Metanephros (tissue), 1 donor: ENCODE data around the gene GABBR2. TPM values are rescaled to one million over a fixed set of nuclear protein-coding genes. Genes with fewer than 3 reads are reported as not detected.

Source experiments
- total RNA-seq: library from RNA; depleted of rRNA; stranded (reverse); fragments of >200 nt; gene quantifications from one replicate; pipeline ENCODE4 v1.2.3, GENCODE V29; 2014

The GABBR2 gene
- total RNA-seq, result 2.0 TPM

DNA sequence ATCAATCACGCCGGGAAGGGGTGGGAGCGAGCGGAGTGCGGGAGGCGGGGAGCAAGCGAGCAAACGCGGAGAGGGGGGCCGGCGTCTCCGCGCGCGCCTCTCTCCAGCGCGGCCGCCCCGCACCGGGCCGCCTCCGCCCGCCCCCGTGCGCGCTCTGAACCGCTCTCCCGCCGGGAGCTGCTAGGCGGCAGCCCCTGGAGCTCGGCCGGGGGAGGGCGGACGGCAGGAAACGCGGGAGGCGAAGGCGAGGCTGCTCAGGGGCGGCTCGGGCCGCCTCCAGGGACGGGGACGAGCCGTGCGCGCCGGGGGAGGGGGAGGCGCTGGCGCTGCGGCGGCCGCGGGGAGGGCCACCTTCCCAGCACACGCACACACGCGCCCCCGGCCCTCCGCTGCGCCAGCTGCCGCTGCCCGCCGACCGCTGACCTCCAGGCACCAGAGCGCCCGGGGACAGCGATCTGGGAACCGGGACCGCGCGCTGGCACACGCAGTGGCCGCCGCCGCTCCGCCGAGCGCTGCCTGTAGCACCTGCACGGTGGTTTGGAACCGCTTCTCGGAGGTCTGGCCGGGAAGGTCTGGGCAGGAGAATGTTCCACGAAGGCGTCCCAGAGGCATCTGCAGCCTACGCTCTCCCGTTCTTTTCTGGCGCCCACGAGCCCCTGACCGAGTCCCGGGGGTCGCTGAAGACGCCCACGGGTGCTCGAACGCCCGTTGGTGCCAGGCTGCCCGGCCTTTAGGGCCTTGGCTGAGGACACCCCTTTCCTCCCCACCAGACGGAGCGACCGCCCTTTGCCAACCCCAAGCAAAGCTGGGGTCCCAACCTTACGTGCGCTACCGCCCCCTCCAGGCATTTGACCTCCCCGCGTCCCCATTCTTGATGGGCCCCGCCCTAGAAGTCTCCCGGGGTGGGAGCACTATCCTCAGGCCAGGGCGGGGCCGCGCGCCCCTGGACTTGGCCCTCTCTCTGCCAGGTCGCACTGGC is at the start of gene GABBR2:
Gene GABBR2, minus strand, starts transcription at position 3 of the 979 bp plus-strand sequence. CDS start 198 bp downstream, outside the sequence.

DNA sequence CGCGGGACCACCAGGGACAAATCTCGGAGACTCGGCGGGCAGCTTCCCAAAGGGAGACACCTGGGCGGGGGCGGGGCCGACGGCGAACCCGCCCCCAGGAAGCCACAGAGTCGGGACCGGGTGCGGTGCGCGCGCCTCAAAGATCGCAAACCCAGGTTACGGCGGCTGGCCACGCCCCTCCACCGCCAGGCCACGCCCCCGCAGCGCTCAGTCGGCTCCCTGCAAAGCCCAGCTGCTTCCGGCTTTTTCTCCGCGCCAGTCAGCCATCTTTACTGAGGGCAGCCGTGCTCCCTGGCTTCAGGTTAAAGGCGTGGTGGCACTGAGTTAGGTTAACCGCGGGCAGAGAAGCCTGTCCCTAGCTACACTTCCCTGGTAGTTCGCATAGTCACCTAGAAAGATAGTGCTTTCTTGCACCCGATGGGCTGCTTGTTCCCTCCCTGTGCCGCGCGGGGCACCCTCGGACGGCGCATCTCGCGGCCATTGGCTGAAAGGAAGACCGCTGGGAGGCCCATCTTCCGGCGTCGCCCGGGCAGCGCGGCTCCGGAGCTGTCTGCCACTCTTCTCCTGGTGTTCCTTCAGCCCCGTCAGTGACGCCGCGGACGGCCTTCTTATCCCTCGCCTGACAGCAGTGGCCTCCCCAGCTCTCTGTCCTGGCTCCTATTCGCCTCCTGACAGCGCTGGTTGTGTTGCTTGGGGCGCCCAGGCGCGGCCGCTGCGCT is 453.0 kb downstream of the GABBR2 start, which contains the start of gene TBC1D2:
Gene TBC1D2, minus strand, starts transcription at position 72 of the 719 bp plus-strand sequence. CDS start 108 bp downstream, outside the sequence.

Other genes starting within 250 kb of the GABBR2 start
- gene ANKS6, start 87.6 kb upstream of the GABBR2 start, total RNA-seq, result 18.0 TPM
- 3.9 TPM for gene GALNT12, start 98.7 kb upstream of the GABBR2 start, total RNA-seq
- 107 TPM for gene COL15A1, start 235.0 kb upstream of the GABBR2 start, total RNA-seq